Measurements from ENCODE around the gene PUS7L.
"Not testable (repeated sequence)": the region's sequence is repeated elsewhere in the genome, so short reads cannot be mapped to it uniquely, and the experiment has no call there.

The PUS7L gene

DNA sequence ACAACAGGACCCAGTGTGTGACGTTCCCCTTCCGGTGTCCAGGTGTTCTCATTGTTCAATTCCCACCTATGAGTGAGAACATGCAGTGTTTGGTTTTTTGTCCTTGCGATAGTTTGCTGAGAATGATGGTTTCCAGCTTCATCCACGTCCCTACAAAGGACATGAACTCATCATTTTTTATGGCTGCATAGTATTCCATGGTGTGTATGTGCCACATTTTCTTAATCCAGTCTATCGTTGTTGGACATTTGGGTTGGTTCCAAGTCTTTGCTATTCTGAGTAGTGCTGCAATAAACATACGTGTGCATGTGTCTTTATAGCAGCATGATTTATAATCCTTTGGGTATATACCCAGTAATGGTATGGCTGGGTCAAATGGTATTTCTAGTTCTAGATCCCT lies 7.2 kb downstream of the PUS7L start:
- not testable (repeated sequence) for H3K9ac ChIP-seq (ENCODE audit: low read depth in 1 of 2, low read length in 2 of 2); H3K27me3 ChIP-seq (ENCODE audit: control insufficient read depth in 2 of 2, insufficient read depth in 2 of 2, low read length in 2 of 2); H3K9me3 ChIP-seq (ENCODE audit: control insufficient read depth in 2 of 2, low read length in 2 of 2); H3K4me3 ChIP-seq (ENCODE audit: low read length in 2 of 2); H3K36me3 ChIP-seq (ENCODE audit: control insufficient read depth in 2 of 2, insufficient read depth in 2 of 2, low read length in 2 of 2); H3K4me1 ChIP-seq (ENCODE audit: control insufficient read depth in 2 of 2, insufficient read depth in 2 of 2, low read length in 2 of 2); H3K27ac ChIP-seq (ENCODE audit: low read depth in 2 of 2, low read length in 2 of 2)

DNA sequence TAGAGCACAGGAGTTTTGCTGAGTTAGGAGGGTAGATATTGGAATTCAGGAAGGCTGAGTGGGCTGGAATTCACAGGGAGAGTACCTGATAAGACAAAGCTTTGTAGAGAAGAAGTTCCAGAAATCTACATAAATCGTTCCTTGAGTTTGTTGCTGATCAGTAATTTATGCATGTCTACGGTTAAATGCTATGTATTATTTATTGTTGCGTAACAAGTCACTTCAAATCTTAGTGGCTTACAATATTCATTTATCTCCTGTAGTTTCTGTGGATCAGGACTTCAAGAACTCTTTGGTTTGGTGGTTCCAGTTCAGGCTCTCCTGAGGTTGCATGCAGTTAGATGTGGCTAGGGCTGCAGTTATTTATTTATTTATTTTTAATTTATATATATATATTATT lies 7.8 kb downstream of the PUS7L start:
- no peak overlapping the region for H3K27ac ChIP-seq (ENCODE audit: low read depth in 2 of 2, low read length in 2 of 2)

DNA sequence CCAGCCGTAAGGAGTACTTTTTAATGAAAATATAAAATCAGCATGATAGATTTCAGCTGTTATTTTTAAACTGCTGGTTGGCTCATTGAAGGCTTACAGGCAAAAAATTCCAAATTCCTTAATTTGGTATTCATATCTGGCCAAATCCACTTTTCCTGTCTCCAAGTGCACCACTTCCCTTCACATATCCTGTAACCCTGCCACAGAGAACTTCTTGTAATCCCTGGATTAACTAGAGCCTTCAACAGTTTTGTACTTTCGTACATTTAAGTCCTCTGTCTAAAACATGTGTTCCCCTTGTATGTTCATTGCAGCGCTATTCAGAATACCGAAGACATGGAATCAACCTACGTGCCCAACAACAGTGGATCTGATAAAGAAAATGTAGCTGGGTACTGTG lies 9.6 kb downstream of the PUS7L start:
- no peak overlapping the region for H3K4me3 ChIP-seq (ENCODE audit: low read length in 2 of 2)
- H3K9ac ChIP-seq (ENCODE audit: low read depth in 1 of 2, low read length in 2 of 2): no peak overlapping the region
- no peaks in the 10 kb centered on the region for H3K9me3 ChIP-seq (ENCODE audit: control insufficient read depth in 2 of 2, low read length in 2 of 2)
- no peaks in the 10 kb centered on the region for H3K27me3 ChIP-seq (ENCODE audit: control insufficient read depth in 2 of 2, insufficient read depth in 2 of 2, low read length in 2 of 2)
- peaks cover 8 to 9% of the 10 kb centered on the region in 2 donors for H3K36me3 ChIP-seq (ENCODE audit: control insufficient read depth in 2 of 2, insufficient read depth in 2 of 2, low read length in 2 of 2)
- no peaks in the 10 kb centered on the region for H3K4me1 ChIP-seq (ENCODE audit: control insufficient read depth in 2 of 2, insufficient read depth in 2 of 2, low read length in 2 of 2)
- H3K27ac ChIP-seq (ENCODE audit: low read depth in 2 of 2, low read length in 2 of 2): no peak overlapping the region

More for the DNA sequence above, 7.8 kb downstream of the PUS7L start:
- no peaks in the 10 kb centered on the region for H3K4me1 ChIP-seq (ENCODE audit: control insufficient read depth in 2 of 2, insufficient read depth in 2 of 2, low read length in 2 of 2)
- H3K4me3 ChIP-seq (ENCODE audit: low read length in 2 of 2): no peak overlapping the region
- no peaks in the 10 kb centered on the region for H3K9me3 ChIP-seq (ENCODE audit: control insufficient read depth in 2 of 2, low read length in 2 of 2)
- no peaks in the 10 kb centered on the region for H3K27me3 ChIP-seq (ENCODE audit: control insufficient read depth in 2 of 2, insufficient read depth in 2 of 2, low read length in 2 of 2)
- H3K9ac ChIP-seq (ENCODE audit: low read depth in 1 of 2, low read length in 2 of 2): no peak overlapping the region
- peaks cover 0 to 1% of the 10 kb centered on the region in 2 donors for H3K36me3 ChIP-seq (ENCODE audit: control insufficient read depth in 2 of 2, insufficient read depth in 2 of 2, low read length in 2 of 2)

DNA sequence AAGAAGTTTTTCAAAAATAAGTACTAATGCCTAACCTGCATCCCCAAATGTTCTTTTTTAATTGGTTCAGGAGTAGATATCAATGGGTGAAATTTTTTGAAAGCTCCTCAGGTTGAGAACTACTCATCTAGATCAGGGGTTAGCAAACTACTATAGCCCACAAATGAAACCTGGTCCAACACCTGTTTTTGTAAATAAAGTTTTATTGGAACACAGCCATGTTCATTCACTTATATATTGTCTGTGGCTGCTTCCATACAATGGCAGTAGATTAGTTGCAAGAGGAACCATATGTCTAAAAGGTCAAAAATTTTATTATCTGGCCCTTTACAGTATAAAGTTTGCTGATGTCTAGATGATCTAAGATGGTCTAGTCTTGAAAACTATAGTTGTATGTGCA lies 13.8 kb downstream of the PUS7L start:
- H3K9me3 ChIP-seq (ENCODE audit: control insufficient read depth in 2 of 2, low read length in 2 of 2): no peaks in the 10 kb centered on the region
- H3K36me3 ChIP-seq (ENCODE audit: control insufficient read depth in 2 of 2, insufficient read depth in 2 of 2, low read length in 2 of 2): peaks cover 17 to 27% of the 10 kb centered on the region in 2 donors
- H3K4me1 ChIP-seq (ENCODE audit: control insufficient read depth in 2 of 2, insufficient read depth in 2 of 2, low read length in 2 of 2): no peaks in the 10 kb centered on the region
- no peaks in the 10 kb centered on the region for H3K27me3 ChIP-seq (ENCODE audit: control insufficient read depth in 2 of 2, insufficient read depth in 2 of 2, low read length in 2 of 2)
- no peak overlapping the region for H3K4me3 ChIP-seq (ENCODE audit: low read length in 2 of 2)
- H3K27ac ChIP-seq (ENCODE audit: low read depth in 2 of 2, low read length in 2 of 2): no peak overlapping the region
- H3K9ac ChIP-seq (ENCODE audit: low read depth in 1 of 2, low read length in 2 of 2): no peak overlapping the region

DNA sequence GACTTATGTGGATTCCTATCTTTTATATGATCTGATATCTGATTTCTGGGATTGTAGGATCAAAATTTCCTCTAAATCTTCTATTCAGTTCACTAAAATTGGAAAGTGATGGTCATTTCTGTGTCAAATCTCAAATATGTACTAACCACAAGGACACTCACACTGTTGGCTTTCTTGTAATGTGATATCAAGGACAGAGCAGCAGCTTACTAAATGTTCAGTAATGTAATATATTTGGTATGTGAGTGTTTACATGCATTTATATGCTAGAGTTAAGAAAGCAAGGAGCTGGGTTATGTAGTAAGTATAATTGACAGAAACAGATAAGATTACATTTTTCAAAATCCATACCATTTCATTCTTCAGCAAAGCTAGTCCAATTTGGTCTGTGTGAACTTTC lies 16.5 kb downstream of the PUS7L start:
- Histone ChIP-seq H3K9me3 (ENCODE audit: control insufficient read depth in 2 of 2, low read length in 2 of 2) (no peaks in the 10 kb centered on the region), H3K27me3 (ENCODE audit: control insufficient read depth in 2 of 2, insufficient read depth in 2 of 2, low read length in 2 of 2) (no peaks in the 10 kb centered on the region), H3K4me3 (ENCODE audit: low read length in 2 of 2) (no peak overlapping the region), H3K4me1 (ENCODE audit: control insufficient read depth in 2 of 2, insufficient read depth in 2 of 2, low read length in 2 of 2) (no peaks in the 10 kb centered on the region), H3K36me3 (ENCODE audit: control insufficient read depth in 2 of 2, insufficient read depth in 2 of 2, low read length in 2 of 2) (peaks cover 17 to 27% of the 10 kb centered on the region in 2 donors), H3K27ac (ENCODE audit: low read depth in 2 of 2, low read length in 2 of 2) (no peak overlapping the region), H3K9ac (ENCODE audit: low read depth in 1 of 2, low read length in 2 of 2) (no peak overlapping the region)

DNA sequence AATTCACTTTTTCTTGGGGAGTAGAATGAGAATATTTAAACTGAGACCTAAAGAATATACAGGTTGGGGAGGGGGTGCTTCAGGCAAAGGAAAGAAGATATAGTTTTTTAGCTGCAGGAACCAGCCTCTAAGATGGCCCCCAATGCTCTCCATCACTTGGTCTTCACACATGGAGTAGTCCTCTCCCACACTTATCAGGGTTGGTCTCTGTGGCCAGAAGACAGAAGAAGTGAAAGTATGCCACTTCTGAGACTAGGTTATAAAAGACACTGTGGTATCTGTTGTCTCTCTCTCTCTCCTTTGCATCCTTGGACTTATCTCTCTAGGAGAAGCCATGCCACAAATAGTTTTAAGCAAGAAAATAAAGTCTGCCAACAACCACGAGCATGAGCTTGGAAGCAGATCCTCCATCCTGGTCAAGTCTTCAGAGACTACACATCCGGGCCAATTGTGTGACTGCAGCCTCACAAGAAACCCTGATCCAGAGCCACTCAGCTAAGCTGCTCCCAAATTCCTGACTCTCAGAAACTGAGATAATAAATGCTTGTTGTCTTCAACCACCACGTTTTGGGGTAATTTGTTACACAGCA lies 18.0 kb downstream of the PUS7L start:
- H3K27me3 ChIP-seq (ENCODE audit: control insufficient read depth in 2 of 2, insufficient read depth in 2 of 2, low read length in 2 of 2): no peaks in the 10 kb centered on the region
- H3K9me3 ChIP-seq (ENCODE audit: control insufficient read depth in 2 of 2, low read length in 2 of 2): no peaks in the 10 kb centered on the region
- H3K36me3 ChIP-seq (ENCODE audit: control insufficient read depth in 2 of 2, insufficient read depth in 2 of 2, low read length in 2 of 2): peaks cover 19 to 35% of the 10 kb centered on the region in 2 donors

DNA sequence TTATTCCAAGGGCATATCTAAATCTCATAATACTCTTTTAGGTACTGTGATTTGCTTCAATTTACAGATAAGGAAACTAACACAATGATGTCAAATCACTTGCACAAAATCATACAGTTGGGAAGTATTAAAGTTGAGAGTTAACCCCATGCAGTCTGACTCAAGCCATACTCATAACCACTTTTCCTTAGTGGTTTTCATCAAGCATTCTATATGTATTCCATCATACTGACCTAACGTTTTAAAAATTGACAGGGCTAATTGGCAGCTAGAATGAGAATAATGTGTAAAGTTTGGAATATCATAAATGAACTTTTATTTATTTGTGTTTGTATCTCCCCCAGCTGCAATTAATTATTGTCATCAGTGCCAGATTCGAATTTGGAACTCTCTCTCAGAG lies 20.9 kb downstream of the PUS7L start:
- Histone ChIP-seq H3K9ac (ENCODE audit: low read depth in 1 of 2, low read length in 2 of 2) (no peak overlapping the region), H3K9me3 (ENCODE audit: control insufficient read depth in 2 of 2, low read length in 2 of 2) (no peaks in the 10 kb centered on the region), H3K4me3 (ENCODE audit: low read length in 2 of 2) (no peak overlapping the region), H3K27me3 (ENCODE audit: control insufficient read depth in 2 of 2, insufficient read depth in 2 of 2, low read length in 2 of 2) (no peaks in the 10 kb centered on the region), H3K27ac (ENCODE audit: low read depth in 2 of 2, low read length in 2 of 2) (no peak overlapping the region), H3K4me1 (ENCODE audit: control insufficient read depth in 2 of 2, insufficient read depth in 2 of 2, low read length in 2 of 2) (no peaks in the 10 kb centered on the region), H3K36me3 (ENCODE audit: control insufficient read depth in 2 of 2, insufficient read depth in 2 of 2, low read length in 2 of 2) (peaks cover 17 to 27% of the 10 kb centered on the region in 2 donors)

More for the DNA sequence above, 18.0 kb downstream of the PUS7L start:
- Histone ChIP-seq H3K4me3 (ENCODE audit: low read length in 2 of 2) (no peak overlapping the region), H3K4me1 (ENCODE audit: control insufficient read depth in 2 of 2, insufficient read depth in 2 of 2, low read length in 2 of 2) (no peaks in the 10 kb centered on the region), H3K9ac (ENCODE audit: low read depth in 1 of 2, low read length in 2 of 2) (no peak overlapping the region), H3K27ac (ENCODE audit: low read depth in 2 of 2, low read length in 2 of 2) (no peak overlapping the region)

DNA sequence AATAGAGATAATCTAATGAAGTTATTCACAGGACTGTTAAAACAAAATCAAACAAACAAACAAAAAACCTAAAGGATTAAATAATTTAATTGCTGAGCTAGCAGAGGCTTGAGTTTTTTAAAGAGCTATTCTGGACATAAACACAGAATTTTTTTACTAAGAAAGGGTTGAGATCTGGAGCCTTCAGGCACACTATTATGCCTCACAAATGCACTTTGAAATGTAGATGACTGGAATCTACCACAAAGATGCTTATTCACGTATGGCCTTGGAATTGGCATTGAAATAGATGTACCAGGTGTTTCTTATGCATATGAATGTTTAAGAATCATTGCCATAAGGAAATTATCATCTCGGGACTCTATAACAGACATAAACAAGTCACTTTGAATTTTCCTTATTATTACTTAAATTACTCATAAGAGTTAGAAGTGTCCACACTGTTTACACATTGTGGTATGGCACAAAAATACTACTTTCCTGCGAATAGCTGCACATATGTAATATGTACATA lies 21.6 kb downstream of the PUS7L start:
- no peak overlapping the region for H3K9ac ChIP-seq (ENCODE audit: low read depth in 1 of 2, low read length in 2 of 2)
- H3K27ac ChIP-seq (ENCODE audit: low read depth in 2 of 2, low read length in 2 of 2): no peak overlapping the region
- no peaks in the 10 kb centered on the region for H3K27me3 ChIP-seq (ENCODE audit: control insufficient read depth in 2 of 2, insufficient read depth in 2 of 2, low read length in 2 of 2)
- peaks cover 10 to 29% of the 10 kb centered on the region in 2 donors for H3K36me3 ChIP-seq (ENCODE audit: control insufficient read depth in 2 of 2, insufficient read depth in 2 of 2, low read length in 2 of 2)
- no peak overlapping the region for H3K4me3 ChIP-seq (ENCODE audit: low read length in 2 of 2)
- H3K4me1 ChIP-seq (ENCODE audit: control insufficient read depth in 2 of 2, insufficient read depth in 2 of 2, low read length in 2 of 2): no peaks in the 10 kb centered on the region
- H3K9me3 ChIP-seq (ENCODE audit: control insufficient read depth in 2 of 2, low read length in 2 of 2): no peaks in the 10 kb centered on the region

DNA sequence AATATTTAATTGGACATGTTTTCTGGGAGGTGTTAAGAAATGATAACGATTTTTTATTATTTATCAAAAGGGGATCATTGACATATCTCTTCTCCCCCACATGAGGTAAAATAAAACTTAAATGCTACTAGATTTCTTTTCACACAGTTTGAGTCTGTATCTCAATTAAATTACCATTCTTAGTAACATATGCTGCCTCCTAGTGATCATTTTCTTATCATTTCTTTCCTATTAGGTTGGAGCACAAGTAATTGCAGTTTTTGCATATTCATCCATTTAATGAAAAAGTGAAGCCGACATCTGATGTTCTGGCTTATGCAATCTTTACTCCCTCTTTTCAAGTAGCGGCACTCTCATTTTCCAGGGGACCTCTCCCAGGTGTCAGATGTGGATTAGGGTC lies 24.9 kb downstream of the PUS7L start:
- H3K36me3 ChIP-seq (ENCODE audit: control insufficient read depth in 2 of 2, insufficient read depth in 2 of 2, low read length in 2 of 2): peaks cover 13 to 25% of the 10 kb centered on the region in 2 donors

DNA sequence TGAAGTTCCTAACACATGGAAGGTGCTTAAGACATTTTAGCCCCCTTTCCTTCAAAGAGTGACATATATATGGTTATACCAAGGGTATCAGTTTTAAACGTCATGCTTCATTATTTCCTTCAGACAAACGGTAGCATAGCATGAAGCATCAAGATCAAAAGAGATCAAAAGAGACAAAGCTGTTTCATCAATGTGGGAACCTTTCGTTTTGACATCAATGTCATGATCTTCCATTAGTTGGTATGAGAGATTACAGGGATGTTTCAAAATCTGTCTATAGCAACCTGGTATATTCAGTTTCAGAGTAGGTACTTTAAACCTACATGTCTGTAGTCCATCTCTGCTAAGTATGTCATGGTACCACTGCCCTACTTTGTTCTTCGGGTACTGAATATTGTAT lies 28.3 kb downstream of the PUS7L start:
- no peaks in the 10 kb centered on the region for H3K4me1 ChIP-seq (ENCODE audit: control insufficient read depth in 2 of 2, insufficient read depth in 2 of 2, low read length in 2 of 2)
- H3K9ac ChIP-seq (ENCODE audit: low read depth in 1 of 2, low read length in 2 of 2): no peak overlapping the region
- H3K36me3 ChIP-seq (ENCODE audit: control insufficient read depth in 2 of 2, insufficient read depth in 2 of 2, low read length in 2 of 2): peaks cover 7 to 15% of the 10 kb centered on the region in 2 donors
- H3K27ac ChIP-seq (ENCODE audit: low read depth in 2 of 2, low read length in 2 of 2): no peak overlapping the region
- no peaks in the 10 kb centered on the region for H3K27me3 ChIP-seq (ENCODE audit: control insufficient read depth in 2 of 2, insufficient read depth in 2 of 2, low read length in 2 of 2)
- no peak overlapping the region for H3K4me3 ChIP-seq (ENCODE audit: low read length in 2 of 2)
- H3K9me3 ChIP-seq (ENCODE audit: control insufficient read depth in 2 of 2, low read length in 2 of 2): no peaks in the 10 kb centered on the region

More for the DNA sequence above, 24.9 kb downstream of the PUS7L start:
- Histone ChIP-seq H3K9ac (ENCODE audit: low read depth in 1 of 2, low read length in 2 of 2) (no peak overlapping the region), H3K4me3 (ENCODE audit: low read length in 2 of 2) (no peak overlapping the region), H3K27ac (ENCODE audit: low read depth in 2 of 2, low read length in 2 of 2) (no peak overlapping the region), H3K27me3 (ENCODE audit: control insufficient read depth in 2 of 2, insufficient read depth in 2 of 2, low read length in 2 of 2) (no peaks in the 10 kb centered on the region), H3K9me3 (ENCODE audit: control insufficient read depth in 2 of 2, low read length in 2 of 2) (no peaks in the 10 kb centered on the region), H3K4me1 (ENCODE audit: control insufficient read depth in 2 of 2, insufficient read depth in 2 of 2, low read length in 2 of 2) (no peaks in the 10 kb centered on the region)

All from mucosa of rectum (tissue), 2 donors.